Progenitor cell of endocrine pancreas (in vitro differentiated cells): ENCODE data around the gene BNIPL. TPM values are rescaled to one million over a fixed set of nuclear protein-coding genes. Genes with fewer than 3 reads are reported as not detected.

Source experiments
- DNase-seq: peaks from one replicate; pipeline ENCODE4 v3.0.0; 2021; ENCODE audit warnings: low spot score; ENCODE audit not compliant: unreplicated experiment
- H3K27ac Mint-ChIP-seq: 2 replicates; pipeline ENCODE4 v1.8.0; 2021; ENCODE audit warnings: mild to moderate bottlenecking, moderate library complexity, mixed read lengths
- H3K27me3 Mint-ChIP-seq: 2 replicates; pipeline ENCODE4 v1.8.0; 2021; ENCODE audit warnings: mixed read lengths
- H3K36me3 Mint-ChIP-seq: 2 replicates; pipeline ENCODE4 v1.8.0; 2022; ENCODE audit warnings: mixed read lengths; ENCODE audit not compliant: insufficient read depth
- H3K4me1 Mint-ChIP-seq: 2 replicates; pipeline ENCODE4 v1.8.0; 2021; ENCODE audit warnings: low read depth, mixed read lengths
- H3K4me3 Mint-ChIP-seq: 2 replicates; pipeline ENCODE4 v1.8.0; 2021; ENCODE audit warnings: low read depth, mild to moderate bottlenecking, moderate library complexity, mixed read lengths
- H3K9me3 Mint-ChIP-seq: 2 replicates; pipeline ENCODE4 v1.8.0; 2021; ENCODE audit warnings: low read depth, mixed read lengths
- CTCF ChIP-seq: fragments of 200-600 bp; sonication (generic); IDR thresholded peaks from one replicate; pipeline ENCODE4 v1.5.0; 2021; ENCODE audit warnings: antibody characterized with exemption, mild to moderate bottlenecking; ENCODE audit not compliant: unreplicated experiment
- total RNA-seq: library from RNA; stranded (reverse); gene quantifications from 2 replicates; pipeline ENCODE4 v1.2.1, GENCODE V29; 2021

The BNIPL gene
- total RNA-seq, 1 donor from 2014 or later = 0.93 TPM

- no peak for TF ChIP-seq CTCF
- Mint-ChIP-seq H3K36me3 (peaks cover 15% of the 10 kb centered on the region), H3K27ac (no peak overlapping the region), H3K27me3 (no peaks in the 10 kb centered on the region), H3K9me3 (no peaks in the 10 kb centered on the region), H3K4me3 (no peak overlapping the region), H3K4me1 (peaks cover 17% of the 10 kb centered on the region)
- DNase-seq = no peak
Measured at GRCh38 chr1:151000408-151000807, 36.0 kb upstream of the BNIPL start.

DNA sequence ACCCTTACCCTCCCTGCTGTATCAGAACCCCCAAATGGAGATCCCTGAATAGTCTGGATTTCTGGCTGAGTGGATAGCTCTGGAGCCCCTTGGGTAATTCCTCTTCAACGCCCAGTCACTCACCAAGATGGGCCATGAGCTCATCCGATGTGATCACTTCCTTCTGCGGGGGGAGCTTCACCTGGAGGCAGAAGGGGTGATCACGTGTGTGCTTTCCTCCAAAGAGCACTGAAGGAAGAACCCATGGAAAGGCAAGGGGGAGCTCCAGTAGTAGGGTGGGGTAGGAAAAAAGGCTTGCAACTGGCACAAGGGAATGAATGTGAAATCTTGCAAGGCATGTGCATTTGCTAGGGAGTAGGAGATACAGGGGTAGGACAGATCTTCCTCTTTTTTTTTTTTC is 34.8 kb upstream of the BNIPL start:
- Mint-ChIP-seq H3K36me3 (peaks cover 15% of the 10 kb centered on the region), H3K4me1 (peaks cover 29% of the 10 kb centered on the region), H3K9me3 (no peaks in the 10 kb centered on the region), H3K4me3 (no peak overlapping the region), H3K27me3 (no peaks in the 10 kb centered on the region), H3K27ac (no peak overlapping the region)
- DNase-seq = no peak
- TF ChIP-seq CTCF = no peak

DNA sequence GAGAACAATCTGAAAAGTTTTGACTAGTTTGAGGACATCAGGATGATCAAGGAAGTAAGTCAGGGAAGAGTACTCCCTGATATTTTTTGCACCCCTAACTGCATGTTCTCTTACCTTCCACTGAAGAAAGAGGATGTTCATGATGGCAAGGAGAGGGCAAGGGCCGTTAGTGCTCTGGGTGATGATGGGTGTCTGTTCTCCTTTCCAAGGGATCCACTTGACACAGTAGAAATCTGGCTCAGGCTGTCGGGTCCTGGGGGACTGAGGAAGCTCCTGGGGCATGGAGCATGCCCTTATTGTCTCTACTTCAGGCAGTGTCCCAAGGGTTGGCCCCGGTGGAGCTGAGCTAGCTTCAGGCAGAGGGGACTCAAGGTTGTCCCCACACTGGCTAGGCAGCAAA is 34.3 kb upstream of the BNIPL start:
- Mint-ChIP-seq H3K27ac (no peak overlapping the region), H3K27me3 (no peaks in the 10 kb centered on the region), H3K36me3 (peaks cover 13% of the 10 kb centered on the region), H3K4me3 (no peak overlapping the region), H3K4me1 (peaks cover 34% of the 10 kb centered on the region), H3K9me3 (no peaks in the 10 kb centered on the region)
- TF ChIP-seq CTCF = no peak
- DNase-seq = no peak

- peaks cover 10% of the 10 kb centered on the region for H3K36me3 Mint-ChIP-seq
- no peaks in the 10 kb centered on the region for H3K27me3 Mint-ChIP-seq
- peak overlapping the region; percentile 87 for H3K27ac Mint-ChIP-seq
- TF ChIP-seq CTCF = no peak
- peaks cover 39% of the 10 kb centered on the region for H3K4me1 Mint-ChIP-seq
- DNase-seq = no peak
- no peaks in the 10 kb centered on the region for H3K9me3 Mint-ChIP-seq
- H3K4me3 Mint-ChIP-seq = no peak overlapping the region
Measured at GRCh38 chr1:151002611-151003010, 33.8 kb upstream of the BNIPL start.

DNA sequence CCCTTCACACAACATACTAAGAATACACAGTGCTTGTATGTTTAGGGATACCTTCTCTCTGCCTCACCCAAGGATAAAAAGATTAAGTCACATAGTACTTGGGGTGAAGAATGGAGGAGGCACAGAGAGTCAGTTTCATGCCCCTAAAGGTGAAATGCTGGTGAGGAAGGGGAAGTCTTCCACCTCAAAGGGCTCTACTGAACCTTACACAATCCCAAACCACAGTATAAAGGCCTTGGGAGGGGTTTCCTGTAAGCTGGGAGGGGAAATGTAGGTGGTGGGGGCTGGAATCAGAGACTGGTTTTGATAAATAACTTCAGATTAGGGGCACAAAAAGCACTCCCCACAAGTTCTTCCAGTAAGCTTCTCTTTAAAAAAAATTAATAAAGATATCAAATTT is 33.2 kb upstream of the BNIPL start:
- TF ChIP-seq CTCF = no peak
- Mint-ChIP-seq H3K27ac (no peak overlapping the region), H3K4me1 (peaks cover 42% of the 10 kb centered on the region), H3K27me3 (no peaks in the 10 kb centered on the region), H3K4me3 (no peak overlapping the region), H3K36me3 (peaks cover 10% of the 10 kb centered on the region), H3K9me3 (no peaks in the 10 kb centered on the region)
- DNase-seq = no peak
